ENCODE measurements around the gene INPP1.

INPP1 gene

GRCh38 chr2:190412966-190413365 is 69.6 kb downstream of the INPP1 start:
- DNase-seq, result no peak

GRCh38 chr2:190413421-190413820 is 70.0 kb downstream of the INPP1 start:
- DNase-seq, result no peak

GRCh38 chr2:190415251-190415650 is 71.9 kb downstream of the INPP1 start:
- no peak for DNase-seq

- DNase-seq, result no peak
Observed at GRCh38 chr2:190415794-190416775, 72.7 kb downstream of the INPP1 start.

DNA sequence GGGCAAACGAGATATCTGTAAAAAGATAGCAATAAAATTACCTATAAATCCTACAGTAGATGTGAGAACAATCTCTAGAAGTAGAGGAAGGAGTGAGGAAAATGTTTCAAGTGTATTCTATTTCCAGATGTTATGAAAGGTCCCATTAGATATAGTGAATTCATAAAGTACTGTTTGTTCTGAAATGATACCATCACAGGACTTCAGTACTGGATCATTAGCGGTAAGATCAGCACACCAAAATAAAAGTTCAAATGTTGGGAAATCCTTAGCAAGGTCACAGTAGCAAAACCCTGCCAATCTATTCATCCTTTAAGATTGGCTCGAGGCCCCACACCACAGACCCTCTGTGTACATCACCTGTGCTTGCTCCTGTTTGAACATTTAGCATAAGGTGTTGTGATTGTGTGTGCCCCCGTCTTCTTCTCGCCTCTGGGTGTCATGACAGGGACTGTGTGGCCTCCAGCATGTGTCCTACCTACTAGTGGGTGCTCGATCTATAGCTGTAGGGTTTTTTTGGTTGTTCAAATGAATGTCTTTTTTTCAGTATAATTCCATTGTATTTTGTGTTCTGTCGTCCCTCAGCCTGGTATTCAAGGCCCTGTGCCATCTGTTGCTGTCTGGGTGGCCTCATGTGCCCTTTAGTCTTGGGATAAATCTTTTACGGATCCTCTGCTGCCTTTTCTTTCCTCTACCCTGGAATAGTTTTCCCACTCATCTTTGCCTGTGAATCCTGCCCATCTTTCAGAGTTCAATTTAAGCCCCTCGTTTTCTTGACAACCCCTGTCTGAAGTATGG is 73.9 kb downstream of the INPP1 start:
- no peak for DNase-seq

DNA sequence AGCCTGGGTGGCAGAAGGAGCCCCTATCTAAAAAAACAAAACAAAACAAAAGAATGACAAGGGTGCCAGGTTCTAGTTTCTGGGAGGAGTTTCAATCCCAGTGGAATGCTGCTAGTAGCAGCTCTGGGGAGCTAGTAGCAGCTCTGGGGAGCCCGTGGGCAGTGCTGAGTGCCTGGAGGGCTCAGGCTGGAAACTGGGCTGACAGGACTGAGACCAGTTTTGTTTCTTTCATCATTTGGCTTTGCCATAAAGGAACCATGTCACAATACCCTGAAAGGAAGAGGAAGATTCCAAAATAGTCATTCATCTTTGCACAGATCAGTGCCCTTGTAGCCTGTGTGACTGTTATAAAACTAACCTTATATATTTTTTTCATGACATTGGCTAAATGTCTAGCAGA is 75.3 kb downstream of the INPP1 start:
- no peak for DNase-seq

GRCh38 chr2:190420801-190421200 is 77.4 kb downstream of the INPP1 start:
- DNase-seq, result no peak
